NT2/D1 (cell line): ENCODE data around the gene PRM3.

Source experiments
- SUZ12 ChIP-seq: IDR thresholded peaks from 2 replicates; pipeline ENCODE4 v1.6.1; 2011; ENCODE audit not compliant: insufficient read length, insufficient read depth; ENCODE audit errors: extremely low read depth
- YY1 ChIP-seq: IDR thresholded peaks from 2 replicates; pipeline ENCODE4 v1.6.1; 2011; ENCODE audit not compliant: insufficient read length, insufficient read depth
- ZNF274 ChIP-seq: IDR thresholded peaks from 2 replicates; pipeline ENCODE4 v1.6.1; 2011; ENCODE audit warnings: mild to moderate bottlenecking, low read depth, low read length

- TF ChIP-seq YY1 (no peak), SUZ12 (no peak), ZNF274 (no peak)
Observed at GRCh38 chr16:11241480-11242204, 31.8 kb downstream of the PRM3 start.
